HCT116 (cell line): Measurements from ENCODE around the gene VASN. TPM values are rescaled to one million over a fixed set of nuclear protein-coding genes. Genes with fewer than 3 reads are reported as not detected.

Experiments used
- ATAC-seq: fragments of 200-7000 bp; cut with Tn5 transposase; 2 replicates; pipeline ENCODE4 v1.9.1; 2020; ENCODE audit warnings: mild to moderate bottlenecking, moderate library complexity
- BruUV-seq: library from RNA; stranded (reverse); fragments of 400-500 nt; replicated peaks from 2 replicates; lab custom pipeline; 2021; lab: Mats Ljungman, UMichigan
- CTCF ChIA-PET: fragments of 300-600 bp; sonication (Branson Sonifier 250); formaldehyde crosslinking; loops from one replicate; lab custom pipeline; 2021; ENCODE audit warnings: antibody characterized with exemption; lab: Charles Lee
- POLR2A ChIA-PET: fragments of 300-600, 350-600 bp; sonication (Branson Sonifier 250); formaldehyde crosslinking; loops from one replicate; lab custom pipeline; 2021; ENCODE audit warnings: antibody characterized with exemption; lab: Charles Lee
- RAD21 ChIA-PET, 2 experiments: fragments of 300-600 bp; sonication (Branson Sonifier 250); formaldehyde crosslinking; loops; one replicate each; lab custom pipeline; 2023; ENCODE audit warnings: low total read pairs in 2 of 2; ENCODE audit not compliant: uncharacterized antibody in 2 of 2, unreplicated experiment in 2 of 2, low non-redundant PET in 1 of 2; lab: Charles Lee
- DNase-seq: peaks from one replicate; pipeline ENCODE4 v3.0.0-alpha.2; 2010; ENCODE audit warnings: low read depth, low spot score
- H2AFZ ChIP-seq: fragments of 200-600 bp; shearing (Covaris generic), sonication (generic); 2 replicates; pipeline ENCODE4 v1.6.1; 2017; ENCODE audit warnings: low read depth, mixed run types, mixed read lengths, antibody characterized with exemption, low read length; ENCODE audit not compliant: poor library complexity, severe bottlenecking
- H3K27ac ChIP-seq: 2 replicates; pipeline ENCODE4 v1.5.1; 2012; ENCODE audit warnings: low read depth, low read length
- H3K27me3 ChIP-seq: fragments of 200-600 bp; sonication (generic); 2 replicates; pipeline ENCODE4 v1.6.1; 2016; ENCODE audit warnings: mixed run types, low read length, mixed read lengths; ENCODE audit not compliant: insufficient read depth
- H3K36me3 ChIP-seq, 2 experiments: fragments of 200-500 bp in 1 of 2; fragments of 200-600 bp in 1 of 2; sonication (Bioruptor generic) in 1 of 2; sonication (generic) in 1 of 2; 2 replicates each; pipeline versions ENCODE4 v1.5.1 to v1.6.1; 2014 to 2016; ENCODE audit warnings: low read length in 2 of 2, inconsistent platforms in 1 of 2, mixed read lengths in 1 of 2, mixed run types in 1 of 2; ENCODE audit not compliant: insufficient read depth in 2 of 2, control insufficient read depth in 1 of 2
- H3K4me1 ChIP-seq, 2 experiments: fragments of 200-600 bp in 1 of 2; sonication (generic) in 1 of 2; 2 replicates each; pipeline versions ENCODE4 v1.5.1 to v1.6.1; 2012 to 2017; ENCODE audit warnings: low read length in 2 of 2, inconsistent platforms in 1 of 2, mild to moderate bottlenecking in 1 of 2, mixed read lengths in 1 of 2, mixed run types in 1 of 2, moderate library complexity in 1 of 2; ENCODE audit not compliant: insufficient read depth in 2 of 2, control insufficient read depth in 1 of 2
- H3K4me2 ChIP-seq: fragments of 200-600 bp; sonication (generic); 2 replicates; pipeline ENCODE4 v1.6.1; 2017; ENCODE audit warnings: mixed run types, low read length, mixed read lengths
- H3K4me3 ChIP-seq, 2 experiments: fragments of 200-600 bp in 1 of 2; sonication (generic) in 1 of 2; replicated peaks in 1 of 2; 2 replicates each; pipeline ENCODE4 v1.5.1; 2011 to 2016; ENCODE audit warnings: low read length in 2 of 2, control low read depth in 1 of 2, low read depth in 1 of 2, mild to moderate bottlenecking in 1 of 2, mixed read lengths in 1 of 2, mixed run types in 1 of 2
- H3K79me2 ChIP-seq: fragments of 200-600 bp; sonication (generic); 2 replicates; pipeline ENCODE4 v1.6.1; 2017; ENCODE audit warnings: mild to moderate bottlenecking, mixed run types, low read length, moderate library complexity, mixed read lengths; ENCODE audit not compliant: insufficient read depth
- H3K9ac ChIP-seq: fragments of 200-600 bp; sonication (generic); 2 replicates; pipeline ENCODE4 v1.6.1; 2016; ENCODE audit warnings: low read length, mixed read lengths
- H3K9me2 ChIP-seq: fragments of 200-600 bp; sonication (generic), shearing (Covaris generic); 2 replicates; pipeline ENCODE4 v1.6.1; 2017; ENCODE audit warnings: mixed run types, mild to moderate bottlenecking, moderate library complexity; ENCODE audit not compliant: insufficient read depth
- H3K9me3 ChIP-seq, 2 experiments: fragments of 200-500 bp in 1 of 2; fragments of 200-600 bp in 1 of 2; sonication (Bioruptor generic) in 1 of 2; sonication (generic) in 1 of 2; 2 replicates each; pipeline ENCODE4 v1.6.1; 2014 to 2017; ENCODE audit warnings: low read length in 2 of 2, mixed read lengths in 2 of 2, inconsistent platforms in 1 of 2, low read depth in 1 of 2, mild to moderate bottlenecking in 1 of 2, mixed run types in 1 of 2, moderate library complexity in 1 of 2; ENCODE audit not compliant: control insufficient read depth in 1 of 2, insufficient read depth in 1 of 2
- H4K20me1 ChIP-seq: fragments of 200-600 bp; sonication (generic), shearing (Covaris generic); 2 replicates; pipeline ENCODE4 v1.6.1; 2017; ENCODE audit warnings: mixed run types, mild to moderate bottlenecking, moderate library complexity; ENCODE audit not compliant: insufficient read depth
- ELF1 ChIP-seq: IDR thresholded peaks from 2 replicates; pipeline ENCODE4 v1.6.1; 2012; ENCODE audit warnings: low read depth, borderline replicate concordance
- FOSL1 ChIP-seq: IDR thresholded peaks from 2 replicates; pipeline ENCODE4 v1.6.1; 2012; ENCODE audit warnings: low read depth
- RAD21 ChIP-seq: IDR thresholded peaks from 2 replicates; pipeline ENCODE4 v1.6.1; 2012; ENCODE audit warnings: low read depth, mild to moderate bottlenecking
- SIN3A ChIP-seq: IDR thresholded peaks from 2 replicates; pipeline ENCODE4 v1.6.1; 2012; ENCODE audit warnings: low read depth
- SP1 ChIP-seq: IDR thresholded peaks from 2 replicates; pipeline ENCODE4 v1.6.1; 2012; ENCODE audit warnings: low read depth
- TCF7L2 ChIP-seq: IDR thresholded peaks from 2 replicates; pipeline ENCODE4 v1.7.0; 2011; ENCODE audit warnings: borderline replicate concordance, inconsistent platforms; ENCODE audit not compliant: insufficient read depth, insufficient read length; ENCODE audit errors: extremely low read depth
- YY1 ChIP-seq: IDR thresholded peaks from 2 replicates; pipeline ENCODE4 v1.6.1; 2011; ENCODE audit warnings: low read length, low read depth, moderate library complexity, mild to moderate bottlenecking; ENCODE audit not compliant: insufficient replicate concordance; ENCODE audit errors: extremely low read depth
- ZFX ChIP-seq: fragments of 450-650 bp; IDR thresholded peaks from 2 replicates; pipeline ENCODE4 v1.6.1; 2017
- intact Hi-C: fragments of 100-400 bp; cut with micrococcal nuclease; formaldehyde crosslinking; loops from 2 replicates; pipeline ENCODE4 v1.10.0; 2022
- total RNA-seq: library from RNA; stranded (reverse); gene quantifications from one replicate; pipeline ENCODE4 v1.2.1, GENCODE V29; 2021; ENCODE audit not compliant: unreplicated experiment
- TF ChIP-seq, protein P1 (sequence below): IDR thresholded peaks from 2 replicates; pipeline ENCODE4 v1.6.1; 2012; ENCODE audit warnings: low read depth

VASN gene
- total RNA-seq, 1 experiment from 2014 or later = 6.3 TPM

DNA sequence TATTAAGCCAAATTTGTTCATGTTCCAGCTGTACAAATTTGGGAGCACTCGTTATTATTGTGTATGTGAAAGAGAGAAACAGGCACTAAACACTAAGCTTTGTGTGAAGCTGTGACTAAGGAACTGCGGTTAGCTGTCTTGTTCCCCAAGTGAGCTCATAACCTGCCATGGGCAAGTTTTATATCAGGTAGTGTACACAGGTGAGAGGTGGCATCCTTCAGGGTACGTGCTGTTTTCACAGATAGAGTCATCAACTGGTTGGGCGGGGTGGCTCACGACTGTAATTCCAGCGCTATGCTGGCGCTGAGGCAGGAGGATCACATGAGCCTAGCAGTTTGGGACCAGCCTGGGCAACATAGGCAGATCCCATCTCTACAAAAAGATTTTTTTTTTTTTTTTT lies 56.9 kb downstream of the VASN start:
- Histone ChIP-seq H3K27ac (no peak overlapping the region), H3K9me3 (no peaks in the 10 kb centered on the region), H3K27me3 (no peaks in the 10 kb centered on the region), H3K9me2 (no peaks in the 10 kb centered on the region), H2AFZ (no peak overlapping the region), H3K4me1 (peaks cover 7 to 18% of the 10 kb centered on the region in 2 experiments), H3K36me3 (peaks cover 2 to 25% of the 10 kb centered on the region in 2 experiments; a peak in 1 of 4 replicates), H4K20me1 (no peaks in the 10 kb centered on the region), H3K9ac (no peak overlapping the region), H3K79me2 (peaks cover 73% of the 10 kb centered on the region), H3K4me2 (no peak overlapping the region), H3K4me3 (no peak overlapping the region)
- ChIA-PET CTCF (no interaction called here), POLR2A (no interaction called here), RAD21 (no interaction called here)
- no peak for TF ChIP-seq FOSL1
- TF ChIP-seq SP1 = no peak
- TF ChIP-seq YY1 = no peak
- no peak for TF ChIP-seq ZFX
- TF ChIP-seq, protein P1, sequence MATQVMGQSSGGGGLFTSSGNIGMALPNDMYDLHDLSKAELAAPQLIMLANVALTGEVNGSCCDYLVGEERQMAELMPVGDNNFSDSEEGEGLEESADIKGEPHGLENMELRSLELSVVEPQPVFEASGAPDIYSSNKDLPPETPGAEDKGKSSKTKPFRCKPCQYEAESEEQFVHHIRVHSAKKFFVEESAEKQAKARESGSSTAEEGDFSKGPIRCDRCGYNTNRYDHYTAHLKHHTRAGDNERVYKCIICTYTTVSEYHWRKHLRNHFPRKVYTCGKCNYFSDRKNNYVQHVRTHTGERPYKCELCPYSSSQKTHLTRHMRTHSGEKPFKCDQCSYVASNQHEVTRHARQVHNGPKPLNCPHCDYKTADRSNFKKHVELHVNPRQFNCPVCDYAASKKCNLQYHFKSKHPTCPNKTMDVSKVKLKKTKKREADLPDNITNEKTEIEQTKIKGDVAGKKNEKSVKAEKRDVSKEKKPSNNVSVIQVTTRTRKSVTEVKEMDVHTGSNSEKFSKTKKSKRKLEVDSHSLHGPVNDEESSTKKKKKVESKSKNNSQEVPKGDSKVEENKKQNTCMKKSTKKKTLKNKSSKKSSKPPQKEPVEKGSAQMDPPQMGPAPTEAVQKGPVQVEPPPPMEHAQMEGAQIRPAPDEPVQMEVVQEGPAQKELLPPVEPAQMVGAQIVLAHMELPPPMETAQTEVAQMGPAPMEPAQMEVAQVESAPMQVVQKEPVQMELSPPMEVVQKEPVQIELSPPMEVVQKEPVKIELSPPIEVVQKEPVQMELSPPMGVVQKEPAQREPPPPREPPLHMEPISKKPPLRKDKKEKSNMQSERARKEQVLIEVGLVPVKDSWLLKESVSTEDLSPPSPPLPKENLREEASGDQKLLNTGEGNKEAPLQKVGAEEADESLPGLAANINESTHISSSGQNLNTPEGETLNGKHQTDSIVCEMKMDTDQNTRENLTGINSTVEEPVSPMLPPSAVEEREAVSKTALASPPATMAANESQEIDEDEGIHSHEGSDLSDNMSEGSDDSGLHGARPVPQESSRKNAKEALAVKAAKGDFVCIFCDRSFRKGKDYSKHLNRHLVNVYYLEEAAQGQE = no peak
- no peak for TF ChIP-seq ELF1
- no peak for TF ChIP-seq SIN3A
- no peak for TF ChIP-seq RAD21
- no peak for TF ChIP-seq TCF7L2
- no peak for ATAC-seq
- intact Hi-C loops = loop anchor here (10.0 kb wide), 1 partner anchor 186 kb away; the partner anchor contains the start of gene UBALD1
- DNase-seq = no peak
- no TSS peak for BruUV-seq
